Measurements from ENCODE around the gene C7orf57.

GRCh38 chr7:48085942-48086341 lies 50.6 kb downstream of the C7orf57 start:
- TF ChIP-seq TCF7L2 (IDR thresholded peaks at IDR 0.05; ENCODE audit: low read depth, low read length) (no peak), CTCF (IDR thresholded peaks at IDR 0.05) (no peak)
